GM12892 (cell line): ENCODE data around the gene BTBD10.
"Not testable (repeated sequence)": the region's sequence is repeated elsewhere in the genome, so short reads cannot be mapped to it uniquely, and the experiment has no call there.

Source experiments
- POLR2A ChIP-seq: IDR thresholded peaks from 2 replicates; pipeline ENCODE4 v1.6.1; 2011; ENCODE audit warnings: low read depth, low read length, control low read depth
- POLR2AphosphoS5 ChIP-seq: IDR thresholded peaks from 2 replicates; pipeline ENCODE4 v1.6.1; 2011; ENCODE audit warnings: low read depth, low read length, control low read depth

GRCh38 chr11:13436836-13437235 is 26.2 kb downstream of the BTBD10 start:
- not testable (repeated sequence) for TF ChIP-seq POLR2AphosphoS5, POLR2A
